ENCODE results near the gene APH1B. TPM values are rescaled to one million over a fixed set of nuclear protein-coding genes. Genes with fewer than 3 reads are reported as not detected.

Gene APH1B
- total and polyA plus RNA-seq, 9 of the 15 experiments (the other 6 are each of a cell fraction or from before 2014, with no cell fraction given) = 5.1 to 9.7 (median 7.0) TPM

GRCh38 chr15:63287109-63287508 is 9.7 kb downstream of the APH1B start:
- 53% methylated on average over 2 of the region's 2 CpGs for WGBS (ENCODE audit: insufficient coverage, low coverage, missing lambda C conversion rate)
- TF ChIP-seq MYC (IDR thresholded peaks at IDR 0.05; ENCODE audit: low read depth, low read length) (no peak), MYC (CRISPR knock-in tag; IDR thresholded peaks at IDR 0.05; ENCODE audit: borderline replicate concordance, low read depth) (no peak), TCF7L2 (IDR thresholded peaks at IDR 0.05; ENCODE audit: low read depth, low read length) (no peak), CBX8 (IDR thresholded peaks at IDR 0.05; ENCODE audit: borderline replicate concordance, extremely low read depth, low read depth, low read length, poor library complexity, severe bottlenecking) (no peak), CBX2 (IDR thresholded peaks at IDR 0.05; ENCODE audit: insufficient read depth, low read length, poor library complexity, severe bottlenecking) (no peak), TOE1 (IDR thresholded peaks at IDR 0.05; ENCODE audit: borderline replicate concordance) (no peak), TOE1 (CRISPR knock-in tag; IDR thresholded peaks at IDR 0.05; ENCODE audit: borderline replicate concordance, low read depth) (no peak), RBM25 (IDR thresholded peaks at IDR 0.05; ENCODE audit: low read depth, low read length, severe bottlenecking) (no peak), FOXJ3 (CRISPR knock-in tag; IDR thresholded peaks at IDR 0.05) (no peak), KLF16 (IDR thresholded peaks at IDR 0.05) (no peak), U2AF1 (optimal IDR thresholded peaks at IDR 0.05; ENCODE audit: low read depth, low read length) (no peak), ZNF518B (CRISPR knock-in tag; IDR thresholded peaks at IDR 0.05) (no peak), BCLAF1 (IDR thresholded peaks at IDR 0.05; ENCODE audit: borderline replicate concordance in 1 of 2, control insufficient read depth in 1 of 2, low read depth in 2 of 2, low read length in 1 of 2) (no peak)

More at GRCh38 chr15:63287109-63287508, 9.7 kb downstream of the APH1B start:
- Histone ChIP-seq H3K4me3 (no peak overlapping the region), H3K4me1 (replicated peaks in 1 of 2; ENCODE audit: control insufficient read depth in 2 of 2, insufficient read depth in 2 of 2, low read length in 2 of 2) (peaks cover 0 to 8% of the 10 kb centered on the region in 2 experiments; a peak in 3 of 5 replicates), H3K27me3 (ENCODE audit: control insufficient read depth in 2 of 2, insufficient read depth in 2 of 2, low read length in 2 of 2) (no peaks in the 10 kb centered on the region), H3K27ac (ENCODE audit: extremely low read depth, low read depth, low read length) (no peak overlapping the region), H3K36me3 (ENCODE audit: control insufficient read depth, insufficient read depth, low read length) (peaks cover 5% of the 10 kb centered on the region; the same call in 1 of the 3 replicates), H3K9me1 (ENCODE audit: control insufficient read depth, insufficient read depth, low read length) (no peaks in the 10 kb centered on the region), H3K9me3 (replicated peaks; ENCODE audit: control insufficient read depth, insufficient read depth, low read depth, low read length) (no peaks in the 10 kb centered on the region), H3K9ac (ENCODE audit: insufficient read depth in 1 of 2, low read depth in 2 of 2, low read length in 2 of 2) (no peak overlapping the region), H3K79me2 (ENCODE audit: control insufficient read depth, insufficient read depth, low read length) (no peaks in the 10 kb centered on the region), H2AFZ (ENCODE audit: low read depth, low read length) (no peak overlapping the region), H3K4me2 (ENCODE audit: insufficient read depth, low read length) (no peak overlapping the region), H4K20me1 (replicated peaks; ENCODE audit: control insufficient read depth, insufficient read depth, low read length) (no peaks in the 10 kb centered on the region)
- intact Hi-C loops (cut with micrococcal nuclease) (loop anchor here (5.0 to 10.0 kb wide), 3 partner anchors 240 to 780 kb away; no protein-coding TSS in a partner anchor), in situ Hi-C loops (cut with MboI) (loop anchor here (25.0 kb wide), 1 partner anchor 775 kb away; no protein-coding TSS in a partner anchor)
- no TSS peak for BruUV-seq (replicated peaks)
- no peak for ATAC-seq
- DNase-seq (ENCODE audit: extremely low read depth in 1 of 4, low spot score in 3 of 4) = no peak
- ChIA-PET CTCF (ENCODE audit: low intra/inter-chr PET ratio) (interaction anchor here (4.5 kb wide), 1 partner anchor 115 kb away, joined by 35 read pairs; no protein-coding TSS in a partner anchor), POLR2A (interaction anchor here (1.2 kb wide), 1 partner anchor 10 kb away, joined by 4 read pairs; the partner anchor contains the start of gene APH1B)
- FAIRE-seq = no peak
